NCI-H1417 treated with DMSO at 0.1 percent for 48 hours (cell line): Measurements from ENCODE around the gene CSTB.

ENCODE experiments used
- DNase-seq: peaks from one replicate; lab custom pipeline; 2025; lab: John Stamatoyannopoulos, UW

Gene CSTB

GRCh38 chr21:43790010-43790524 lies 14.0 kb upstream of the CSTB start:
- DNase-seq: no peak

DNA sequence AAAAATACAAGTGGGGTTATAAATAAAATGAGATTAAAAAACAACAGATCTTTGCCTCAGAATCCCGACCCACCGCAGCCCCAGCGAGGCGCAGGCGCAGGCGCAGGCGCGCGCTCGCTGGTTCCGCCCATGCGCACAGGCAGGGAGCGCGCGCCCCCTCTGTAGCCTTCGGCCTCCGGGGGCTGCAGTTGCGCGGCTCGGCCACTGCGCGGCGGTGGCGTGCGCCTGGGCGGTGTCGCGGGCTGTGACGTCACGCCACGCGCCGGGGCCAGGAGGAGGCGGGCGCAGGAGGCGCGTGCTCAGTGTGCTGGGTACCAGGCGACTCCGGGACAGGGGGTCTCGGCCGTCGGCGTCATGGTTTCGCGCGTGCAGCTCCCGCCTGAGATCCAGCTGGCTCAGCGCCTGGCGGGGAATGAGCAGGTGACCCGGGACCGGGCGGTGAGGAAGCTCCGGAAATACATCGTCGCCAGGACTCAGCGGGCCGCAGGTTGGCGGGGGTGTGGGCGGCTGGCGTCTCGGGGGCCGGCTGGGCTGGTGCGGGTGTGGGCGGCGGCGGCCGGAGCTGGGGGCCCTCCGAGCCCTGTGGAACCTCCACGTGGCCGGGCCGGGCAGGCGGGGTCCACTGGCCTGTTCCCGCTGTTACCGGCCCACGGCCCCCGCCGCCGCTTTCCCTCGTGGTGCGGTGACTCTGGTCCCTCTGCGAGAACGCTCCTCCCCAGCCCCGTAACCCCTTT lies 13.3 kb upstream of the CSTB start, which contains the start of gene RRP1:
TSS of gene RRP1 (plus strand) at position 302 of the 734 bp plus-strand sequence. CDS start at position 355, 53 bp downstream.
- peak; percentile 64 for DNase-seq

DNA sequence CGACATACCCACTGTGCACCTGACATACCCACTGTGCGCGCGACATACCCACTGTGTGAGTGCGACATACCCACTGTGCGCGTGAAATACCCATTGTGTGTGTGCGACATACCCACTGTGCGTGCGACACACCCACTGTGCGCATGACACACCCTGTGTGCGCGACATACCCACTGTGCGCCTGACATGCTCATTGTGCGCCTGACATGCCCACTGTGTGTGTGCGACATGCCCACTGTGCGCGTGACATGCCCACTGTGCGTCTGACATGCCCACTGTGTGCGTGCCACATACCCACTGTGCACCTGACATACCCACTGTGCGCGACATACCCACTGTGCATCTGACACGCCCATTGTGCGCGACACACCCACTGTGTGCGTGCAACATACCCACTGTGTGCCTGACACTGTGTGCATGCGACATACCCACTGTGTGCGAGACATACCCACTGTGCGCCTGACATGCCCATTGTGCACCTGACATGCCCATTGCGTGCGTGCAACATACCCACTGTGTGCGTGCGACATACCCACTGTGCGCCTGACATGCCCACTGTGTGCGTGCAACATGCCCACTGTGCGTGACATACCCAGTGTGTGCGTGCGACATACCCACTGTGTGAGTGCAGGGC lies 10.8 kb upstream of the CSTB start:
- DNase-seq: no peak

- no peak for DNase-seq
Measured at GRCh38 chr21:43786300-43786806, 10.2 kb upstream of the CSTB start.

DNA sequence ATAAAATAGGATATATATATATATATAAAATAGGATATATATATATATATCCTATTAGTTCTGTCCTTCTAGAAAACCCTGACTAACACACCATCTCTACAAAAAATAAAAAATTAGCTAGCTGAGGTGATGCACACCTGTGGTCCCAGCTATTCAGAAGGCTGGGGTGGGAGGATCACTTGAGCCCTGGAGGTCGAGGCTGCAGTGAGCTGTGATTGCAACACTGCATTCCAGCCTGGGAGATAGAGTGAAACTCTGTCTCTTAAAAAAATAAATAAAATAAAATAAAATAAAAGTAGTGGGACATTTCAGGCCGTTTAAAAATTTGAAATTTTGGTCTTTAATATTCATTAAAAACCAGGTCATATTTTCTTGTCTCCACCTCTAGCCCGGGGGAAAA lies 9.0 kb upstream of the CSTB start:
- no peak for DNase-seq

DNA sequence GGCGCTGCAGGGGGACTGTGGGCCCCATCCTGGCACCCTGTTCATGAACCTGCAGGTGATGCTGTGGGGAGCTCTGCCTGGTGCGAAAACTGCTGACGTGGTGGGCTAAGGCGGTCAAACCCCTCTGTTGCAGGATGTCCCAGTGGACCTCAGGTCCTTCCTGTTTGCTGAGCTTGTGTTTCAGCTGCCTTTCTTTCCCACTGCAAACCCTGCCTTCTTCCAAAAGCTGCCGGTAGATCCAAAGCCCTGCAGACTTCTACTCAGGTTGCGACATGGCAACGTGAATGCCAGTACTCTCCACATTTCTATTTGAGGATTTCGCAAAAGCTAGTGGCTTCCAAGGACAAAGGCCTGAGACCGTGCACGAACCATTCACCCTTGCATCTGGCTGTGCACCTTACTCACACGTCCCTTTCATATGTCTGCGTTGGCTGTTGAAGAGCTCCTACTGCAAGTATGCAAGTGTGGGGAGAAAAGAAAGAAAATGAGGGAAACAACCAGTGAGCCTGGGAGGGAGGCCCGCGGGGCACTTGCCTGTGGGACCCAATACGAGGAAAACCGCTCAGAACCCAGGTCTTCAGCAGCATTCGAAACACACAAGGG lies 7.1 kb upstream of the CSTB start:
- DNase-seq: no peak

- DNase-seq: no peak
Measured at GRCh38 chr21:43782431-43783097, 6.5 kb upstream of the CSTB start.

GRCh38 chr21:43781846-43782245 lies 5.7 kb upstream of the CSTB start:
- DNase-seq: no peak

- no peak for DNase-seq
Measured at GRCh38 chr21:43779660-43780059, 3.6 kb upstream of the CSTB start.

DNA sequence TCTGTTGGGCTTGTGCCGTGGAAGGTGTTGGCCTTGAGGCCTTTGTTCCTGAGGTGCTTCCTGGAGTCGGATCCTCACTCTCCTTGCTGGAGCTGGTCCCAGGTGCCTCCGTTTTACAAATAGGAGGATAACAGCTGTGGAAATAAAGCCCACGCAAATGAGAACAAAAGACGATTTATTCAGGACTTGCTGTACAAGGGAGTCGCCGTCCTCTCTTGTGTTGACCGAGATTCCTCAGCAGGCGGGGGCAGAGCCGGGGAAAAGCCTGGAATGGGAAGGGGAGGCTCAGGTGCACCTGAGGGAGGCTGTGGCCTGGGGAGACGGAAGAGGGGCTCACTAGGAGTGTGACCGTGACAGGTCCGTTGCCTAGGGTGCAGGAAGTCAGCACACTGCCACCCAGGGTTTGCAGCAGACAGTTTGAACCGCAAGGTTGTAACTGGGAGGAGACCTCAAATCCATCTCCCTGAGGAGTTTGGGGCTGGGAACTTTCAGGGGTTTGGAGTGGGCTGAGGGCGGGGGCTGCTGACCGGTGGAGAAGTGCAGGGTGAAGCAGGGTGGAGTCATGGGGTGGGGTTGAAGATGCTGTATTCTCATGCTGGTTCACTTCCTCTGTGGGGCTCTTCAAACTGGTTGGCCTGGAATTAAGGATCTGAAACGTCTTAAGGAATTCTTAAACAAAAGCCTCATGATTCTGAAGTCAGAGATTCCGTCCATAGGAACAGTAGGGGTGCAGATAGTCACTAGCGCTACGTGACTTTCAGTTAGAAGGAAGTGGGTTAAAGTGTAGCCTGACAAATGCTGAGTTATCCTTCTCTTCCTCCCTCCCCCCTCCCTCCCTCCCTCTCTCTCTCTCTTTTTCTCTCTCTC lies 2.6 kb upstream of the CSTB start:
- no peak for DNase-seq

- no peak for DNase-seq
Measured at GRCh38 chr21:43777953-43778352, 1.8 kb upstream of the CSTB start.

- DNase-seq: no peak
Measured at GRCh38 chr21:43775190-43775589, 918 bp downstream of the CSTB start.

DNA sequence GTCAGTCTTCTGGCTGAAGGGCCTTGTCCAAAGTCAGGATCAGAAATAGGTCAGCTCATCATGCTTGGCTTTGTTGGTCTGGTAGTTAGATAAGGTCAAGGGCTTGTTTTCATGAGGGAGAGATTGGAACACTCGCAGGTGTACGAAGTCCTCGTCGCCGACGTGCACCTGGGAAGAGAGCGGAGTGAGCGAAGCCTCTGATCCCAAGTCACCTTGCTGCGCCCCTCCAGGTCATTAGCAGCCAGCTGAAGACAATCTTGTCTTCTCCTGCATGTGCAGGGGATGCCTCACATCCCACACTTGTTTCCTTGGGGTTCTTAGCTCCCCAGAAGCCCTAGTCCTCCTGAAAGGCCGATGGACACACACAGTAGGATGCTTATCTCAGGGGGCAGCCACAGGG lies 1.9 kb downstream of the CSTB start:
- no peak for DNase-seq

- DNase-seq: no peak
Measured at GRCh38 chr21:43772425-43772821, 3.7 kb downstream of the CSTB start.

GRCh38 chr21:43771698-43772424 lies 4.2 kb downstream of the CSTB start:
- DNase-seq: no peak

GRCh38 chr21:43771199-43771675 lies 4.9 kb downstream of the CSTB start:
- DNase-seq: no peak

GRCh38 chr21:43770066-43770655 lies 5.9 kb downstream of the CSTB start:
- no peak for DNase-seq

DNA sequence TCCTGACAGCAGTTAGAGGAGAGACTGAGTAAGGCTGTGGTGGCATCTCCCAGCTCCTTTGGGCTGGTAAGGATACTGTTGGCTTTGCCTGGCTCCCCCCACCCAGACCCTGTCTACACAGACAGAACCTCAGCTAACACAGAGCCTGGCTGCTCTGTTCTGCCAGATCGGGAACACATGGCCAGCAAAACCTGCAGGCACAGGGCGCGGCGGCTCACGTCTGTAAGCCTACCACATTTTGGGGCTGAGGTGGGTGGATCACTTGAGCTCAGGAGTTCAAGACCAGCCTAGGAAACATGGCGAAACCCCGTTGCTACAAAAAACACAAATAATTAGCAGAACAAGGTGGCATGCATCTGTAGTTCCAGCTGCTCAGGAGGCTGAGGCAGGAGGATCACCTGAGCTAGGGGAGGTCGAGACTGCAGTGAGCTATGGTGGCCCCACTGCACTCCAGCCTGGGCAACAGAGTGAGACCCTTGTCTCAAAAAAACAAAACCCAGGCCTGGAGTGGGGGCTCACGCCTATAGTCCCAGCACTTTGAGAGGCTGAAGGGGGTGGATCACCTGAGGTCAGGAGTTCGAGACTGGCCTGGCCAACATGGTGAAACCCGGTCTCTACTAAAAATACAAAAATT lies 6.7 kb downstream of the CSTB start:
- no peak for DNase-seq

- no peak for DNase-seq
Measured at GRCh38 chr21:43768868-43769167, 7.3 kb downstream of the CSTB start.
